Trophoblast cell (in vitro differentiated cells and primary cell): ENCODE measurements around the gene AFG1L.

Experiments
- DNase-seq, 2 donors: peaks; one replicate each; pipeline ENCODE4 v3.0.0-alpha.2; 2016
- H2AFZ ChIP-seq: 2 replicates; pipeline ENCODE4 v1.6.1; 2013; ENCODE audit warnings: low read length, moderate library complexity, mild to moderate bottlenecking; ENCODE audit not compliant: insufficient read depth, poor library complexity
- H2AK5ac ChIP-seq: 2 replicates; pipeline ENCODE4 v1.6.1; 2013; ENCODE audit warnings: mild to moderate bottlenecking, low read length
- H2BK120ac ChIP-seq: 2 replicates; pipeline ENCODE4 v1.6.1; 2013; ENCODE audit warnings: low read length, mild to moderate bottlenecking, moderate library complexity; ENCODE audit not compliant: insufficient read depth, poor library complexity
- H2BK12ac ChIP-seq: 2 replicates; pipeline ENCODE4 v1.6.1; 2013; ENCODE audit warnings: mild to moderate bottlenecking, low read length, moderate library complexity
- H2BK5ac ChIP-seq: 2 replicates; pipeline ENCODE4 v1.6.1; 2013; ENCODE audit warnings: low read length, low read depth, moderate library complexity, mild to moderate bottlenecking; ENCODE audit not compliant: poor library complexity
- H3K14ac ChIP-seq: 2 replicates; pipeline ENCODE4 v1.6.1; 2013; ENCODE audit warnings: mild to moderate bottlenecking, low read length
- H3K18ac ChIP-seq: 2 replicates; pipeline ENCODE4 v1.6.1; 2013; ENCODE audit warnings: mild to moderate bottlenecking, low read length
- H3K23ac ChIP-seq: 2 replicates; pipeline ENCODE4 v1.6.1; 2013; ENCODE audit warnings: low read length
- H3K27ac ChIP-seq: 2 replicates; pipeline ENCODE4 v1.5.1; 2013; ENCODE audit warnings: low read depth, mild to moderate bottlenecking, inconsistent platforms, low read length, moderate library complexity
- H3K27me3 ChIP-seq: 2 replicates; pipeline ENCODE4 v1.6.1; 2013; ENCODE audit warnings: inconsistent platforms, mild to moderate bottlenecking, low read length, moderate library complexity; ENCODE audit not compliant: insufficient read depth
- H3K36me3 ChIP-seq, 2 experiments: 1 replicate in 1 of 2; 2 replicates in 1 of 2; pipeline ENCODE4 v1.6.1; 2013; ENCODE audit warnings: low read length in 2 of 2, mild to moderate bottlenecking in 2 of 2, moderate library complexity in 1 of 2; ENCODE audit not compliant: insufficient read depth in 2 of 2, control insufficient read depth in 1 of 2
- H3K4ac ChIP-seq: 2 replicates; pipeline ENCODE4 v1.6.1; 2013; ENCODE audit warnings: low read depth, mild to moderate bottlenecking, low read length, moderate library complexity
- H3K4me1 ChIP-seq, 2 experiments: 1 replicate in 1 of 2; 2 replicates in 1 of 2; pipeline ENCODE4 v1.6.1; 2013; ENCODE audit warnings: low read length in 2 of 2, mild to moderate bottlenecking in 2 of 2, moderate library complexity in 1 of 2; ENCODE audit not compliant: insufficient read depth in 2 of 2, control insufficient read depth in 1 of 2
- H3K4me2 ChIP-seq: 2 replicates; pipeline ENCODE4 v1.6.1; 2013; ENCODE audit warnings: inconsistent platforms, mild to moderate bottlenecking, low read length, moderate library complexity
- H3K4me3 ChIP-seq: 2 replicates; pipeline ENCODE4 v1.5.1; 2013; ENCODE audit warnings: mild to moderate bottlenecking, low read depth, low read length, inconsistent platforms
- H3K79me1 ChIP-seq: one replicate; pipeline ENCODE4 v1.6.1; 2013; ENCODE audit warnings: low read length
- H3K79me2 ChIP-seq: 2 replicates; pipeline ENCODE4 v1.6.1; 2013; ENCODE audit warnings: low read length, mild to moderate bottlenecking; ENCODE audit not compliant: control insufficient read depth, insufficient read depth, poor library complexity
- H3K9ac ChIP-seq: 2 replicates; pipeline ENCODE4 v1.6.1; 2013; ENCODE audit warnings: mild to moderate bottlenecking, low read length
- H3K9me3 ChIP-seq: 2 replicates; pipeline ENCODE4 v1.6.1; 2013; ENCODE audit warnings: low read depth, mild to moderate bottlenecking, control low read depth, inconsistent platforms, low read length; ENCODE audit not compliant: insufficient read depth
- H4K12ac ChIP-seq: 2 replicates; pipeline ENCODE4 v1.6.1; 2013; ENCODE audit warnings: low read depth, mild to moderate bottlenecking, low read length, moderate library complexity
- H4K8ac ChIP-seq: 2 replicates; pipeline ENCODE4 v1.6.1; 2013; ENCODE audit warnings: low read depth, mild to moderate bottlenecking, low read length, moderate library complexity
- H4K91ac ChIP-seq: one replicate; pipeline ENCODE4 v1.6.1; 2013; ENCODE audit warnings: low read depth, mild to moderate bottlenecking, low read length, moderate library complexity
- WGBS: extraction: QIAGEN DNeasy Blood & Tissue Kit; methylation state at CpG from one replicate; pipeline ENCODE4 v1.1.7; 2013; ENCODE audit warnings: missing lambda C conversion rate; ENCODE audit not compliant: insufficient read length, insufficient coverage; ENCODE audit errors: extremely low coverage; 5-methylcytosine and 5-hydroxymethylcytosine counted together

The AFG1L gene

GRCh38 chr6:108438918-108439317 lies 144.1 kb downstream of the AFG1L start:
- Histone ChIP-seq H3K79me1 (no peaks in the 10 kb centered on the region), H4K12ac (no peak overlapping the region), H3K27ac (no peak overlapping the region), H3K4me1 (no peaks in the 10 kb centered on the region), H2AFZ (no peak overlapping the region), H3K9me3 (no peaks in the 10 kb centered on the region), H3K18ac (no peak overlapping the region), H3K4me3 (no peak overlapping the region), H3K4me2 (no peak overlapping the region), H4K91ac (no peak overlapping the region), H2BK120ac (no peak overlapping the region), H3K4ac (no peak overlapping the region), H3K23ac (no peak overlapping the region), H3K79me2 (no peaks in the 10 kb centered on the region), H4K8ac (no peak overlapping the region), H2AK5ac (no peak overlapping the region), H3K27me3 (no peaks in the 10 kb centered on the region), H3K14ac (no peak overlapping the region), H3K36me3 (no peaks in the 10 kb centered on the region), H2BK12ac (no peak overlapping the region), H2BK5ac (no peak overlapping the region), H3K9ac (no peak overlapping the region)
- DNase-seq, result no peak
- no CpG with 5 or more reads among the region's 8 CpGs for WGBS

DNA sequence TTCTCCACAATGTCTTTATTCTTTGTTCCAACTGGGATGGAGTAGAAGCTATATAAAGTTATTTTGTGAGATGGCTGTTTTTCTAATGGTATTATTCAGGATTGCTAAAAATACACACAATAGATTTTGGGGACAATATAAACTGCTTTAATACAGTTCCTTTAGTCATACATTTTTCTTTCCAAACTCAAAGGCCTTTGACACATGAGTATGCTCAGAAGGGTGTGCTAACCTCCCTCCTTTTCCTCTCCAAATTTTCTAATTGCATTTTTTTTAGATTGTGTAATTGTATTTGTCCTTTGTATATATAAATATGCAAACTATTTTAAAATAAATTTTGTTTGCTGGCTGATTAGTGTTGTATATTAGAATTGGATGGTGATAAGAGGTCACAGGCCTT lies 146.3 kb downstream of the AFG1L start:
- H4K12ac ChIP-seq, result no peak overlapping the region
- no peak overlapping the region for H3K4me3 ChIP-seq
- no peak overlapping the region for H2AK5ac ChIP-seq
- H3K36me3 ChIP-seq, result no peaks in the 10 kb centered on the region
- no peak overlapping the region for H2AFZ ChIP-seq
- no peaks in the 10 kb centered on the region for H3K79me1 ChIP-seq
- H3K18ac ChIP-seq, result no peak overlapping the region
- no peak overlapping the region for H4K8ac ChIP-seq
- no peaks in the 10 kb centered on the region for H3K4me1 ChIP-seq
- no peak overlapping the region for H3K9ac ChIP-seq
- no peak overlapping the region for H3K23ac ChIP-seq
- no peak overlapping the region for H3K14ac ChIP-seq
- no peak overlapping the region for H2BK5ac ChIP-seq
- H3K4ac ChIP-seq, result no peak overlapping the region
- H2BK12ac ChIP-seq, result no peak overlapping the region
- H2BK120ac ChIP-seq, result no peak overlapping the region
- no peaks in the 10 kb centered on the region for H3K79me2 ChIP-seq
- no peak for DNase-seq
- H3K9me3 ChIP-seq, result no peaks in the 10 kb centered on the region
- no peak overlapping the region for H3K27ac ChIP-seq
- H3K27me3 ChIP-seq, result no peaks in the 10 kb centered on the region
- H3K4me2 ChIP-seq, result no peak overlapping the region
- no peak overlapping the region for H4K91ac ChIP-seq

GRCh38 chr6:108442770-108443520 lies 148.1 kb downstream of the AFG1L start:
- Histone ChIP-seq H3K79me2 (no peaks in the 10 kb centered on the region), H4K8ac (no peak overlapping the region), H4K12ac (no peak overlapping the region), H3K27me3 (no peaks in the 10 kb centered on the region), H2BK120ac (no peak overlapping the region), H4K91ac (no peak overlapping the region), H3K4me1 (no peaks in the 10 kb centered on the region), H3K9me3 (no peaks in the 10 kb centered on the region), H3K36me3 (no peaks in the 10 kb centered on the region), H3K23ac (no peak overlapping the region), H3K4ac (no peak overlapping the region), H3K14ac (no peak overlapping the region), H2BK5ac (no peak overlapping the region), H3K4me3 (no peak overlapping the region), H2AFZ (no peak overlapping the region), H3K79me1 (no peaks in the 10 kb centered on the region), H2BK12ac (no peak overlapping the region), H3K4me2 (no peak overlapping the region), H3K18ac (no peak overlapping the region), H2AK5ac (no peak overlapping the region), H3K9ac (no peak overlapping the region), H3K27ac (no peak overlapping the region)
- no CpG with 5 or more reads among the region's 2 CpGs for WGBS
- DNase-seq, result no peak

DNA sequence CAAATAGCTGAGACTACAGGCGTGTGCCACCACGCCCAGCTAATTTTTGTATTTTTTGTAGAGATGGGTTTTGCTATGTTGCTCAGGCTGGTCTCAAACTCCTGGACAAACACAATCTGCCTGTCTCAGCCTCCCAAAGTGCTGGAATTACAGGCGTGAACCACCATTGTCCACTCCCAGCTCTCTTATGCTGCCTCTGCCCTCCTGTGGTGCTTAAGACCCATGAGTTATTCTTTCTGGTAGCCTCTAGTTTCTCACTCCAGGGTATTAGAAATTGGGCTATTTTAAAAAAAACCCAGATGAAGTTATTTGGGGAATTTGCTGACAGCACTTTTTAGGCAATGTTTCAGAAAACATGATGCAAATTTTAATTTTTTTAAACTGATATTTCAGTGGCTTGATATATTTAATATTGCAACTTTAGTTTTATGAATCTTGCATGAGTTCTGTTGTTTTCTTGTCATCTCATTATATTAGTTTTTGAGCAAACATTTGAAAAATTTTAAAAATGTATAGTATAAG lies 151.8 kb downstream of the AFG1L start:
- no peaks in the 10 kb centered on the region for H3K9me3 ChIP-seq
- H2BK12ac ChIP-seq, result no peak overlapping the region
- H3K18ac ChIP-seq, result no peak overlapping the region
- H3K4me1 ChIP-seq, result no peaks in the 10 kb centered on the region
- H2BK120ac ChIP-seq, result no peak overlapping the region
- H3K4ac ChIP-seq, result no peak overlapping the region
- WGBS, result no CpG with 5 or more reads among the region's 3 CpGs
- no peaks in the 10 kb centered on the region for H3K36me3 ChIP-seq
- H3K79me2 ChIP-seq, result no peaks in the 10 kb centered on the region
- H3K9ac ChIP-seq, result no peak overlapping the region
- no peak overlapping the region for H3K14ac ChIP-seq
- no peak overlapping the region for H3K27ac ChIP-seq
- H2AK5ac ChIP-seq, result no peak overlapping the region
- no peaks in the 10 kb centered on the region for H3K27me3 ChIP-seq
- no peak overlapping the region for H4K91ac ChIP-seq
- no peak overlapping the region for H4K12ac ChIP-seq
- H4K8ac ChIP-seq, result no peak overlapping the region
- no peak overlapping the region for H2AFZ ChIP-seq
- no peak overlapping the region for H3K4me3 ChIP-seq
- H2BK5ac ChIP-seq, result no peak overlapping the region
- H3K4me2 ChIP-seq, result no peak overlapping the region
- DNase-seq, result no peak
- H3K79me1 ChIP-seq, result peaks cover under 1% of the 10 kb centered on the region
- H3K23ac ChIP-seq, result no peak overlapping the region
